K562 (cell line): Measurements from ENCODE around the gene EFNA5. TPM values are rescaled to one million over a fixed set of nuclear protein-coding genes. Genes with fewer than 3 reads are reported as not detected.

Experiments
- ATAC-seq: fragments of 200-7000 bp; cut with Tn5 transposase; 3 replicates; pipeline ENCODE4 v1.9.1; 2020; ENCODE audit warnings: moderate library complexity
- BruUV-seq: library from RNA; stranded (reverse); fragments of 400-500 nt; replicated peaks from 2 replicates; lab custom pipeline; 2021; lab: Mats Ljungman, UMichigan
- CTCF ChIA-PET: fragments of 300-600 bp; formaldehyde crosslinking; extraction: SDS; loops from one replicate; lab custom pipeline; 2021; ENCODE audit warnings: low intra/inter-chr PET ratio; lab: Yijun Ruan, JAX
- POLR2A ChIA-PET: fragments of 300-600, 350-650 bp; sonication (Branson Sonifier 250); formaldehyde crosslinking; extraction: SDS; loops from one replicate; lab custom pipeline; 2021; ENCODE audit warnings: antibody characterized with exemption, inconsistent platforms; lab: Yijun Ruan, JAX
- DNase-seq, 4 experiments: peaks; one replicate each; pipeline versions ENCODE4 v3.0.0 to v3.0.0-alpha.2; 2011 to 2018; ENCODE audit warnings: low spot score in 3 of 4, mixed read lengths in 3 of 4; ENCODE audit errors: extremely low read depth in 1 of 4
- FAIRE-seq: peaks from 2 replicates; lab custom pipeline; 2011; peaks lifted over from hg19 to GRCh38; lab: Jason Lieb, UNC
- H2AFZ ChIP-seq: 2 replicates; pipeline ENCODE4 v1.6.0; 2011; ENCODE audit warnings: low read depth, low read length, control low read depth, inconsistent platforms
- H3K27ac ChIP-seq: fragments of 200-600 bp; 3 replicates; pipeline ENCODE4 v1.8.0; 2011; ENCODE audit warnings: low read depth, mild to moderate bottlenecking, control low read depth, inconsistent platforms, low read length, moderate library complexity, mixed read lengths; ENCODE audit errors: extremely low read depth
- H3K27me3 ChIP-seq, 2 experiments: fragments of 300-600 bp in 1 of 2; 2 replicates in 1 of 2; 3 replicates in 1 of 2; pipeline versions ENCODE4 v1.6.0 to v1.8.0; 2011; ENCODE audit warnings: inconsistent platforms in 2 of 2, low read length in 2 of 2, mild to moderate bottlenecking in 1 of 2, mixed read lengths in 1 of 2, moderate library complexity in 1 of 2; ENCODE audit not compliant: control insufficient read depth in 2 of 2, insufficient read depth in 2 of 2
- H3K36me3 ChIP-seq: fragments of 300-600 bp; 3 replicates; pipeline ENCODE4 v1.8.0; 2011; ENCODE audit warnings: mild to moderate bottlenecking, low read length, inconsistent platforms; ENCODE audit not compliant: control insufficient read depth, insufficient read depth
- H3K4me1 ChIP-seq, 2 experiments: fragments of 200-600 bp in 1 of 2; replicated peaks in 1 of 2; 2 replicates in 1 of 2; 3 replicates in 1 of 2; pipeline versions ENCODE4 v1.5.1 to v1.8.0; 2011; ENCODE audit warnings: inconsistent platforms in 2 of 2, low read length in 2 of 2, mild to moderate bottlenecking in 1 of 2, mixed read lengths in 1 of 2, moderate library complexity in 1 of 2; ENCODE audit not compliant: control insufficient read depth in 2 of 2, insufficient read depth in 2 of 2
- H3K4me2 ChIP-seq: 2 replicates; pipeline ENCODE4 v1.6.1; 2011; ENCODE audit warnings: low read length, control low read depth, inconsistent platforms, mixed read lengths; ENCODE audit not compliant: insufficient read depth
- H3K4me3 ChIP-seq: fragments of 200-600 bp; sonication (generic), shearing (Covaris generic); 2 replicates; pipeline ENCODE4 v1.5.1; 2016; ENCODE audit warnings: control low read depth, inconsistent platforms
- H3K79me2 ChIP-seq: fragments of 200-600 bp; 3 replicates; pipeline ENCODE4 v1.8.0; 2011; ENCODE audit warnings: low read length, inconsistent platforms; ENCODE audit not compliant: control insufficient read depth, insufficient read depth
- H3K9ac ChIP-seq, 2 experiments: 2 replicates each; pipeline versions ENCODE4 v1.6.0 to v1.6.1; 2011; ENCODE audit warnings: low read depth in 2 of 2, low read length in 2 of 2, control low read depth in 1 of 2, inconsistent platforms in 1 of 2, mild to moderate bottlenecking in 1 of 2, mixed read lengths in 1 of 2; ENCODE audit not compliant: insufficient read depth in 1 of 2
- H3K9me1 ChIP-seq: one replicate; pipeline ENCODE4 v1.6.0; 2011; ENCODE audit warnings: inconsistent platforms, mild to moderate bottlenecking, low read length, moderate library complexity; ENCODE audit not compliant: control insufficient read depth, insufficient read depth
- H3K9me3 ChIP-seq: replicated peaks from 2 replicates; pipeline ENCODE4 v1.5.1; 2011; ENCODE audit warnings: low read depth, low read length, inconsistent platforms; ENCODE audit not compliant: control insufficient read depth, insufficient read depth
- H4K20me1 ChIP-seq: replicated peaks from 2 replicates; pipeline ENCODE4 v1.6.1; 2011; ENCODE audit warnings: low read length, inconsistent platforms, mixed read lengths; ENCODE audit not compliant: control insufficient read depth, insufficient read depth
- HDAC8 ChIP-seq: fragments of 450-650 bp; IDR thresholded peaks from 2 replicates; pipeline ENCODE4 v1.6.1; 2016; ENCODE audit warnings: mild to moderate bottlenecking, missing genetic modification characterization, moderate library complexity, missing compliant biosample characterization
- L3MBTL2 ChIP-seq: fragments of 450-650 bp; IDR thresholded peaks from 2 replicates; pipeline ENCODE4 v1.6.1; 2016; ENCODE audit warnings: mild to moderate bottlenecking, moderate library complexity
- MEIS2 ChIP-seq: fragments of 450-650 bp; IDR thresholded peaks from 2 replicates; pipeline ENCODE4 v1.6.1; 2014; ENCODE audit warnings: mild to moderate bottlenecking; ENCODE audit not compliant: partially characterized antibody
- STAT5B ChIP-seq: fragments of 250-450 bp; sonication (Bioruptor Pico); IDR thresholded peaks from 2 replicates; pipeline ENCODE4 v1.8.0; 2021; ENCODE audit warnings: mild to moderate bottlenecking, inconsistent platforms
- ZNF175 ChIP-seq: fragments of 200-800 bp; sonication (Bioruptor generic); IDR thresholded peaks from 2 replicates; pipeline ENCODE4 v1.6.1; 2016; ENCODE audit warnings: low read depth, mild to moderate bottlenecking, missing genetic modification characterization, missing compliant biosample characterization
- WGBS: fragments of 100-300 bp; shearing (Covaris generic); methylation state at CpG from one replicate; pipeline ENCODE4 v1.1.6; 2016; ENCODE audit warnings: low coverage, mixed read lengths; ENCODE audit not compliant: insufficient coverage; ENCODE audit errors: missing lambda C conversion rate; 5-methylcytosine and 5-hydroxymethylcytosine counted together
- in situ Hi-C: fragments of 300-500 bp; cut with MboI; formaldehyde crosslinking; loops from 4 replicates; pipeline ENCODE4 v1.15.0; 2018; ENCODE audit warnings: inconsistent platforms, mixed read lengths
- intact Hi-C: fragments of 100-400 bp; cut with micrococcal nuclease; formaldehyde crosslinking; loops from 2 replicates; pipeline ENCODE4 v1.14.2; 2022
- polyA plus RNA-seq, 8 experiments: library from polyadenylated mRNA; depleted of rRNA in 4 of 8; stranded (reverse) in 5 of 8; unstranded in 3 of 8; fragments of >200 nt; fragmentation: Nextera tagmentation in 2 of 8; fragmentation: Illumina TruSeq in 1 of 8; extraction: Ambion mirVana in 2 of 8; extraction: Trizol in 1 of 8; gene quantifications; 2 replicates each; pipeline versions ENCODE4 v1.2.1 to v1.2.3, GENCODE V29; 2011 to 2014; ENCODE audit warnings: inconsistent platforms in 1 of 8, missing spikeins in 1 of 8
- total RNA-seq, 7 experiments: library from RNA; depleted of rRNA in 6 of 7; stranded (reverse); fragments of >200 nt in 6 of 7; fragmentation: Illumina TruSeq in 2 of 7; extraction: Trizol in 2 of 7; gene quantifications; 2 replicates each; pipeline versions ENCODE4 v1.2.1 to v1.2.3, GENCODE V29; 2011 to 2021; ENCODE audit warnings: low replicate concordance in 1 of 7
- TF ChIP-seq, protein P1 (sequence below): fragments of 450-650 bp; formaldehyde crosslinking; IDR thresholded peaks from 2 replicates; pipeline ENCODE4 v1.4.0; 2022; ENCODE audit warnings: missing genetic modification characterization
- TF ChIP-seq, protein P2 (sequence below): fragments of 250-450 bp; sonication (Bioruptor Pico); IDR thresholded peaks from 2 replicates; pipeline ENCODE4 v1.4.0; 2020; ENCODE audit warnings: mild to moderate bottlenecking
- TF ChIP-seq, protein P3 (sequence below): fragments of 450-650 bp; formaldehyde crosslinking; IDR thresholded peaks from 2 replicates; pipeline ENCODE4 v1.4.0; 2020; ENCODE audit warnings: mild to moderate bottlenecking, moderate library complexity
- TF ChIP-seq, protein P4 (sequence below): fragments of 450-650 bp; conservative IDR thresholded peaks from 2 replicates; pipeline ENCODE4 v1.6.1; 2016; ENCODE audit warnings: missing genetic modification characterization, low read depth, mild to moderate bottlenecking, missing compliant biosample characterization, moderate library complexity

The EFNA5 gene
- total and polyA plus RNA-seq, 9 of the 15 experiments (the other 6 are each of a cell fraction or from before 2014, with no cell fraction given) = 0.20 TPM; not detected in 8

DNA sequence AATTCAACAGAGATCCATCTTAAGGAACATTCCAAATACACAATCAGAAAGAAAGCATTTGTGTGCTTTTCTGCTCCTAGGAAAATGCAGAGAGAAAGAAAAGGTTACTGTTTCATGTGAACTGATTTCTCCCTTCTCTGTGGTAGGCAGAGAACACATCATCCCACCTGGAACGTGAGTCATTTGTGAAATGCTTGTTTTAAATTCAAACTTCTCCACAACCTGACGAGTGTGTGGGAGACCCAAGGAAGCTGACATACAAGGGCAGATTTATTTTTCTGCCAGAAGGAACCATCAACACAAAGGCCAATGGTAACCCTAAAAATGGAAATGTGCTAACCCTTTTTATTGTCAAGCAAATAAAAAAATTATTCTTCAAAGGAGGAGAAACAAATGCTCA, 156.4 kb downstream of the EFNA5 start:
- H3K27ac ChIP-seq = no peak overlapping the region
- intact Hi-C loops = no loop called here
- H3K79me2 ChIP-seq = no peaks in the 10 kb centered on the region
- no peak overlapping the region for H3K9ac ChIP-seq
- H2AFZ ChIP-seq = no peak overlapping the region
- TF ChIP-seq, protein P1, sequence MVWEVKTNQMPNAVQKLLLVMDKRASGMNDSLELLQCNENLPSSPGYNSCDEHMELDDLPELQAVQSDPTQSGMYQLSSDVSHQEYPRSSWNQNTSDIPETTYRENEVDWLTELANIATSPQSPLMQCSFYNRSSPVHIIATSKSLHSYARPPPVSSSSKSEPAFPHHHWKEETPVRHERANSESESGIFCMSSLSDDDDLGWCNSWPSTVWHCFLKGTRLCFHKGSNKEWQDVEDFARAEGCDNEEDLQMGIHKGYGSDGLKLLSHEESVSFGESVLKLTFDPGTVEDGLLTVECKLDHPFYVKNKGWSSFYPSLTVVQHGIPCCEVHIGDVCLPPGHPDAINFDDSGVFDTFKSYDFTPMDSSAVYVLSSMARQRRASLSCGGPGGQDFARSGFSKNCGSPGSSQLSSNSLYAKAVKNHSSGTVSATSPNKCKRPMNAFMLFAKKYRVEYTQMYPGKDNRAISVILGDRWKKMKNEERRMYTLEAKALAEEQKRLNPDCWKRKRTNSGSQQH (CRISPR knock-in tag) = no peak
- TF ChIP-seq ZNF175 (CRISPR knock-in tag) (no peak), STAT5B (CRISPR knock-in tag) (no peak), L3MBTL2 (no peak), MEIS2 (no peak), HDAC8 (tag) (no peak)
- TF ChIP-seq, protein P2, sequence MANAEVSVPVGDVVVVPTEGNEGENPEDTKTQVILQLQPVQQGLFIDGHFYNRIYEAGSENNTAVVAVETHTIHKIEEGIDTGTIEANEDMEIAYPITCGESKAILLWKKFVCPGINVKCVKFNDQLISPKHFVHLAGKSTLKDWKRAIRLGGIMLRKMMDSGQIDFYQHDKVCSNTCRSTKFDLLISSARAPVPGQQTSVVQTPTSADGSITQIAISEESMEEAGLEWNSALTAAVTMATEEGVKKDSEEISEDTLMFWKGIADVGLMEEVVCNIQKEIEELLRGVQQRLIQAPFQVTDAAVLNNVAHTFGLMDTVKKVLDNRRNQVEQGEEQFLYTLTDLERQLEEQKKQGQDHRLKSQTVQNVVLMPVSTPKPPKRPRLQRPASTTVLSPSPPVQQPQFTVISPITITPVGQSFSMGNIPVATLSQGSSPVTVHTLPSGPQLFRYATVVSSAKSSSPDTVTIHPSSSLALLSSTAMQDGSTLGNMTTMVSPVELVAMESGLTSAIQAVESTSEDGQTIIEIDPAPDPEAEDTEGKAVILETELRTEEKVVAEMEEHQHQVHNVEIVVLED (CRISPR knock-in tag) = no peak
- TF ChIP-seq, protein P3, sequence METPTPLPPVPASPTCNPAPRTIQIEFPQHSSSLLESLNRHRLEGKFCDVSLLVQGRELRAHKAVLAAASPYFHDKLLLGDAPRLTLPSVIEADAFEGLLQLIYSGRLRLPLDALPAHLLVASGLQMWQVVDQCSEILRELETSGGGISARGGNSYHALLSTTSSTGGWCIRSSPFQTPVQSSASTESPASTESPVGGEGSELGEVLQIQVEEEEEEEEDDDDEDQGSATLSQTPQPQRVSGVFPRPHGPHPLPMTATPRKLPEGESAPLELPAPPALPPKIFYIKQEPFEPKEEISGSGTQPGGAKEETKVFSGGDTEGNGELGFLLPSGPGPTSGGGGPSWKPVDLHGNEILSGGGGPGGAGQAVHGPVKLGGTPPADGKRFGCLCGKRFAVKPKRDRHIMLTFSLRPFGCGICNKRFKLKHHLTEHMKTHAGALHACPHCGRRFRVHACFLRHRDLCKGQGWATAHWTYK = no peak
- TF ChIP-seq, protein P4, sequence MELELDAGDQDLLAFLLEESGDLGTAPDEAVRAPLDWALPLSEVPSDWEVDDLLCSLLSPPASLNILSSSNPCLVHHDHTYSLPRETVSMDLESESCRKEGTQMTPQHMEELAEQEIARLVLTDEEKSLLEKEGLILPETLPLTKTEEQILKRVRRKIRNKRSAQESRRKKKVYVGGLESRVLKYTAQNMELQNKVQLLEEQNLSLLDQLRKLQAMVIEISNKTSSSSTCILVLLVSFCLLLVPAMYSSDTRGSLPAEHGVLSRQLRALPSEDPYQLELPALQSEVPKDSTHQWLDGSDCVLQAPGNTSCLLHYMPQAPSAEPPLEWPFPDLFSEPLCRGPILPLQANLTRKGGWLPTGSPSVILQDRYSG = no peak
- POLR2A ChIA-PET = no interaction called here
- no TSS peak for BruUV-seq
- no peaks in the 10 kb centered on the region for H3K9me3 ChIP-seq
- H3K9me1 ChIP-seq = no peaks in the 10 kb centered on the region
- no peak overlapping the region for H3K4me3 ChIP-seq
- in situ Hi-C loops = no loop called here
- 0% methylated on average over 2 of the region's 2 CpGs for WGBS
- no peak overlapping the region for H3K4me2 ChIP-seq
- ATAC-seq (no peak), FAIRE-seq (no peak), DNase-seq (no peak)
- H3K27me3 ChIP-seq = no peaks in the 10 kb centered on the region
- no peaks in the 10 kb centered on the region for H3K36me3 ChIP-seq
- CTCF ChIA-PET = no interaction called here
- H3K4me1 ChIP-seq = no peaks in the 10 kb centered on the region
- H4K20me1 ChIP-seq = no peaks in the 10 kb centered on the region
